ENCODE measurements around the gene EPHA8.

EPHA8 gene

DNA sequence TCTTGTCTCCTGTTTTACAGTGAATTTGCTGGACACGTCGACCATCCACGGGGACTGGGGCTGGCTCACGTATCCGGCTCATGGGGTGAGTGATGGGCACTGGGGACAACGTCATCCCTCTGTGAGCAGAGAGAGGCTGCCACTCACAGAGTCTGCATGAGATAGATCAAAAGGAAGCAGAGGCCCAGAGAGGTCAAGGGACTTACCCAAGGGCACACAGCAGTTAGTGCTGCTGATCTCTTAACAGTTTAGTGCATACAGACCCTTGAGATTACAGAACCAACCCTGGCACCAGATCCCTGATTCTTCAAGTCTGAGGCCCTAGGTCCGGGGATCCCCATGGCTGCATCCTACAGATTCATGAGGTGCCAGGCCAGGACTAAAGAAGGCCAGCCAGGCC lies 6.0 kb downstream of the EPHA8 start:
- no peak for DNase-seq

DNA sequence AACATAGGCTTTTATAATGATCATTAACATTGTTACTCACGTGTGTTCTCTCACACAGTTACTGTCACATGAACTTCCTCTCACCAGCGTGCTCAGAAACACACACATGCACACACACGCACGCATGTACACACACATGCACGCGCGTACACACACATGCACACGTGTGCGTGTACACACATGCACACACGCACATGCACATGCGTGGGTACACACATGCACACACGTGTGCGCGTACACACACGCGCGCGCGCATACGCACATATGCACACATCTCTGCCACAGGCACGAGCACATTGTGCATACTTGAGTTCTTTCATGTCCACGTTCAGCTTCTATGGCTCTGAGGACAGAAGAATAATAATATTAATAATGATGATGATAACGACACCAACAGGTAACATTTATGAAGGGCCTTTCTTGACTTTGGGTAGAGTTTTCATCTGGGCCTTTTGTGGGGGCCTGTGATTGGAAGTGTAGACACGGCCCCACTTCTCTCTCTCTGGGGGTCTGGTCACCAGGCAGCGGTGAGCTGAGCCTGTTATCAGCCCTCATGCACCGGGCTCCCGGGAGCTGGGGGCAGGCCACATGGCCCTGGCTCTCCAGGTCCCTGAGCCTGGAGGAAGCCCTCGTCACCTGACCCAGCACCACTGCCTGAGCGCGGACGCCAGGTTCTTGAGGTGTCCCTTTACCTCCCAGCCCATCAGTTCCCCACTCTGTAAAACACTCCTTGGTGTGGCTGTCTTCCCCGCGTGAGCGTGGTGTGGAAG lies 7.0 kb downstream of the EPHA8 start:
- no peak for DNase-seq

DNA sequence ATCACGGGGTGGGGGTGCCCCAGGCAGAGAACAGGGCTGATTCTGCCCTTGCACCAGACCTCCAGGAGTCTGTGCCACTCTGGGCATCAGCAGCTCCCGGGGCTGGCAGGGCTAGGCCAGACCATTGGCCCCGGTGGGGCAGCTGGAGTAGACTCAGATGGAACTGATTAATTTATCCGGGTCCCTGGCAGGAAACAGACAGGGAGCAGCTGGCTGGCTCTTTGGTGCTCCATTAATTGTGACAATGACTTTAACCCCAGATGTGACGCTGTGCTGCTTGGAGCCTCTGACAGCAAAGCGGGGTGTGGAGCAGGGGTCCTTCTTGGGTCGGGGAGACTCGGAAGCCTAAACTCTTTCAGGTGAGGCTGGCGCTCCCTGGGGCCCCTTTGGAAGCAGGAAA lies 9.5 kb downstream of the EPHA8 start:
- no peak for DNase-seq

DNA sequence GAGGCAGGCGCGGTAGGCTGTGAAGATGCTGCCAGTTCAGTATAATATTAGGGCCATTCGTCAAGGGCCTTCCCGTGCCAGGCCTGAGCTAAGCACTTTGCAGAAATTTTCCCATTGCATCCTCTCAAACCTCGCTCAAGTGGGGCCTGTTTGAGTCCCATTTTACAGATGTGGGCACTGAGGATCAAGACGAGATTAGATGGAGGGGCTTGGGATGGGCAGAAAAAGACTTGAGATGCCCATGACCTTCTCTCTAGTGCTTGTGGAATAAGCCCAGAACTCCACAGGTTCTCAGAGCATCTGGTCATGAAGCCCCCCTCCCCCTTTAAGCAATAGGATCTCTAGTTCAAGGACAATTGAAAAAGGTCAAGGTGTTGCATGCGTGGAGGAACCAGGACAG lies 9.9 kb downstream of the EPHA8 start:
- no peak for DNase-seq

DNA sequence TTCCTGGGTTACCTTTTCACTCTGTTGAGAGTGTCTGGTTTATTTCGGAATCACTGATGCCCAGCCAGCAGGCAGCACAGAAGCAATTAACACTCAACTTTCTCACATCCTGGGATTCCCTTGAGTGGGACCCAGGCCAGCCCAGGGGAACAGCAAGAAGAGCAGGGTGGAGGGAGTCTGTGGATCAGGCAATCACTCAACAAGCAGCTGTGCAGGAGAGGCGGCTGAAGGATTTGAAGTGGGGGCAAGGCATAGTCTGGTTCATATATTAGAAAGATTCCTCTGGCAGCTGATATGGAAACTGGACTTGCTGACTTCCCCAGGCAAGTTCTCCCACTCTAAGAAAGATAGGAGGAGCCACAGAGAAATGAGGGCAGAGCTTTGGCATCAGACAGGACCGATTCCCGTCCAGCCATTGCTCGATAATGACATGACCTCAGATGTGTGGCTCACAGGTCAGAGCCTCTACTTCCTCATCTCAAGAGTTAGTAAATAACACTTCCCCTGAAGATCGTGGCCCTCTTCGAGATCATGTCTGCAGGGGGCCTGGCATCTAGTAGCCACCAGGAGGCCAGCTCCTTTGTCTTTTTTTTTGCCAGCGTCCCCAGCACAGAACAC lies 12.4 kb downstream of the EPHA8 start:
- DNase-seq, result no peak

DNA sequence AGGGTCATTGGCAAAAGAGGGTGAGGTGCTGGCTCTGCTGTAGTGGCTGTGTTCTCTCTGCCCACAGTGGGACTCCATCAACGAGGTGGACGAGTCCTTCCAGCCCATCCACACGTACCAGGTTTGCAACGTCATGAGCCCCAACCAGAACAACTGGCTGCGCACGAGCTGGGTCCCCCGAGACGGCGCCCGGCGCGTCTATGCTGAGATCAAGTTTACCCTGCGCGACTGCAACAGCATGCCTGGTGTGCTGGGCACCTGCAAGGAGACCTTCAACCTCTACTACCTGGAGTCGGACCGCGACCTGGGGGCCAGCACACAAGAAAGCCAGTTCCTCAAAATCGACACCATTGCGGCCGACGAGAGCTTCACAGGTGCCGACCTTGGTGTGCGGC lies 12.9 kb downstream of the EPHA8 start:
- DNase-seq, result no peak

DNA sequence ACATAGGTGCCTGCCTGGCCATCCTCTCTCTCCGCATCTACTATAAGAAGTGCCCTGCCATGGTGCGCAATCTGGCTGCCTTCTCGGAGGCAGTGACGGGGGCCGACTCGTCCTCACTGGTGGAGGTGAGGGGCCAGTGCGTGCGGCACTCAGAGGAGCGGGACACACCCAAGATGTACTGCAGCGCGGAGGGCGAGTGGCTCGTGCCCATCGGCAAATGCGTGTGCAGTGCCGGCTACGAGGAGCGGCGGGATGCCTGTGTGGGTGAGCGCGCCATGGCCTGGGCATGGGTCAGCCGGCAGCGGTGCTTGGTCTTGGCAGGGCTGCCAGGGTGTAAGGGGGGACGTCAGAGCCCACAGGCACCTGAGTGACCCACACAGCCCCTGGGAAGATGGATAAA lies 13.3 kb downstream of the EPHA8 start:
- DNase-seq, result no peak

DNA sequence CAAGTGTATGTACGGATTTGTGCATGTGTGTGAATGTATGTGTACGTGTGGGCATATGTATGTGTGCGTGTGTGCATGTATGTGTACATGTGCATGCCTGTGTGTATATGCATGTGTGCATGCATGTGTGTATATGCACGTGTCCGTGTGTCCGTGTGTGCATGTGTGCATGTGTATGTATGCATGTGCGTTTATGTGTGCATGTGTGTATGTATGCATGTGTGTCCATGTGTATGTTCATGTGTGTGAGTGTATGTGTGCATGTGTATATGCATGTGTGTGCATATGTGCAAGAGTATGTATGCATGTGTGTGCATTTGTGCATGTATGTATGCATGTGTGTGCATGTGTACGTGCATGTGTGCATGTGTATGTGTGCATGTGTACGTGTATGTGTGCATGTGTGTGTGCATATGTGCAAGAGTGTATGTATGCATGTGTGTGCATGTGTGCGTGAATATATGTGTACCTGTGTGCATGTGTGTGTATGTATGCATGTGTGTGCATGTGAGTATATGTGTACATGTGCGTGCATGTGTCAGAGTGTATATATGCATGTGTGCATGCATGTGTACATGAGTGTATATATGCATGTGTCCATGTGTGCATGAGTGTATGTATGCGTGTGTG lies 15.6 kb downstream of the EPHA8 start:
- no peak for DNase-seq

DNA sequence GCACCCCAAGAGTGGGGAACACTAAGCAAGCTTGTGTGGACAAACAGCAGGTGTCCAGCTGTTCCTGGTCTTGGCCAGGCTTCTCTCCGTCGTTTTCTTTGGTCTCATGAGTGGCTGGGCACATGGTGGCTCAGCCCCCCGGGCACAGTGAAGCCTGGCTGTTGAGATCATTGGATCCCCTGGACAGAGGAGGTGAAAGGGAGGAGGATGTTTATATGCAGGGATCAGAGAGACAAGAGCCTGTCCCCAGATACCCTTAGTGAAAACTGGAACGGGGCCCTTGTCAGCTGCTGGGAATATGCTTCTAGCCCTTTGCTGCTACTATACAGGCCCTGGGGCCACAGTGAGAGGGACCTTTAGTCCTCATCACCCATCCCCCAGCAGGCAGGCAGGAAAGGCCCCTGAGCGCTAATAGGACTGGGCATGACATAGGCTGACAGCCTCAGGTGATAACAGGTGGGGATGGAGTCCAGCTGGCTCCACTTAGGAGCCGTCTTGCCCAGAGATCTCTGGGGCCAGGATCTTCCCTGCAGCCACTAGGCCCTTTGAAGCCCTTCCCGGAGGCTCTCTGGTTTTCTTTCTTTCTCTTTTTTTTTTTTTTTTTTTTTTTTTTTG lies 16.4 kb downstream of the EPHA8 start:
- DNase-seq, result no peak

DNA sequence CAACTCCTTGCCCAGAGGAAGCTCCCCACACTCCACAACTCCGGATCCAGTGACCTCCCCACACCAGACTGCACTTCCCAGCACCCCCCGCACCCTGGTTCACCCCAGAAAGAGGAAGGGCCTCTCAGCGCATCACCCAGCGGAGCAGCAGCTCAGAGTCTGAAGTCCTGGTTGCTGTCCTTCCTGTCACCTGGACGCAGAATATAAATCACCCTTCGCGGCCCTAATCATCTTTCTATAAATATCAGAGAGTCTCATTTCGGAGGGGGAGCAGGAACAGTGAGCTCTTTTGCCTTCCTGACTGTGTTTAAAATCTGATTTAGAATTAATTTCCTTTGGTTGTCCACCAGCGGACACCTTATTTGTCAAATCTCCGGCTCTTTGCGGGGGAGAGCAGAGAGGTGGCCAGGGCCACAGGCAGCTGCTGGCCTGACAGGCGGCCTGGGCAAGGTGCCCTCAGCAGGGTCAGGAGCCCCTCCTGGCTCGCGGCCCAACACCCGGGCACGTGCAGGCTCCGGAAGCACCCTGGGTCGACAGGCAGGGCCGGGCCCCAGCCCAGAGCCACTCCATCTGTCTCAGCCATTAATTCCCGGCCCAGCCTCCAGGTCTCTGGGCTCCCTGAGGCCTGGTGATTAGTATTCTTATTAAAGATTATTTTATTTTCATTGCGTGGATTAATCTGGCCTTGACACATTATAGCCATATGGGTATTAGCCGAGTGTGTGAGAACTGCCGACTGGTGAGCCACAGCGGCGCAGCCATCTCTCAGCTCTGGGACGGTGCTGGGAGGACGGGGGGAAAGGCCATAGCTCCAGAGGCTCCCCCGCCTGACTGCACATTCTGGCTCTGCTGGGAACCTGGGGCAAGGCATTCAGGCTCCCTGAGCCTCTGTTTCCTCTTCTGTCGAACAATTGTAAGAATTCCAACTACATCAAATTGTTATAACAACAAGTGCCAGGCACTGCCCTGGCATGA lies 19.7 kb downstream of the EPHA8 start:
- no peak for DNase-seq

DNA sequence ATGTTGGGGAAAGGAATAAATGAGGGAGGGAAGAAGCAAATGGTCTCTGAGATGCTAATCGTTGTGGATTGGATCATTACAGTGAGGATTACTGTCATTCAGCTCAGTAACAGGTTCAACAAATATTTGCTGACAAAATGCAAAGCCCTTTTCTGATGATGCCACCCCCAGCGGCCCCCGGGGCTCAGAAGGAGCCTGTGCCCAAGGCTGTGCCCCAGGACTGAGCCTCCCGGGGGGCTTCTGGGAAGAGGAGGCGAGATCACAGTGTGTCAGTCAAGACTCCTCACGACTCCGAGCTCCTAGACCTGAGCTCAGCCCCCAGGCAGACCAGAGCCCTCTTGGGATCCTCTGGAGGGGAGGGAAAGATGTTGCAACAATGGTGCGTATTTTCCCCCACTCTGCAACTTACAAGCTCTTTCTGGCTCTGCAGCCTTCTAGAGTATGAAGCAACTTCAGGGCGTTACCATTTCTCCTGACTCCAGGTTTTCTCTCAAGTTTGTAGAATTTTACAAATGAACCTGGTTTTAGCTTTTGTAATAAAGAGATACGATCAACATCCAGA lies 20.8 kb downstream of the EPHA8 start:
- DNase-seq, result no peak

DNA sequence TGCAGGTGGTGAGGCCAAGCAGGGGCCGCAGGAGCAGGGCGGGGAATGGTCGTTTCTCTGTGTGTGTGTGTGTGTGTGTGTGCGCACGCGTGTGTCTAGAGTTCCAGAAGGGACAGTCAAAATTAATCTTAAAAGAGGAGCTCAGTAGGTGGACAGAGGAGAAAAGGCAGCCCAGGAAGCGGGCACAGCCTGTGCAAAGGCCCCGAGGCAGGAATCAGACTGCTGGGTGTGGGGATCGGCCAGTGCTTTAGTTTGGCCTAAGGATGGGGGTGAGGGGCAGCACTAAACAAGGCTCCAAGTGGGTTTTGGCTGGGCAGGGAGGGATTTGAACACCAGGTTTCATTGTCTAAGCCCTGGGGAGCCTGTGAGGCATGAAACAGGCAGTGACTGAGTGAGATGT lies 21.7 kb downstream of the EPHA8 start:
- DNase-seq, result no peak

DNA sequence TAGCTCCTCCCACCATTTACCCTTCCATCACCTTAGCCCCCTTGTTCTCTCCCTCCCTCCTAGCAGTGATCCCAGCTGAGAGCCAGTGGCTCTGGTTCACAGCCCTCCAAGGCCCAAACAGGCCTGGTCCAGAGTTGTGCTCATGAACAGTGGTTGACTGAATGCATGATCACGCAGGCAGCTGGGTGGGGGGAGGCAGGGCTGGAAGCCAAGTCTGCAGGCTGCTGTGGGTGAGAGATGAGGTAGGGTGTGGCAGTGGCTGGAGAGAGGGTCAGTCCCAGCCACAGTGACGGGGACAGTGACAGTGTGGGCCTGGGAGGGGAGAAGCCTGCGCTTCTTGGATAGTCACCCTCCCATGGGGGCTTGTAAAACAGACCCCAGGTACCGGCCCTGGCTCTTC lies 22.2 kb downstream of the EPHA8 start:
- no peak for DNase-seq

DNA sequence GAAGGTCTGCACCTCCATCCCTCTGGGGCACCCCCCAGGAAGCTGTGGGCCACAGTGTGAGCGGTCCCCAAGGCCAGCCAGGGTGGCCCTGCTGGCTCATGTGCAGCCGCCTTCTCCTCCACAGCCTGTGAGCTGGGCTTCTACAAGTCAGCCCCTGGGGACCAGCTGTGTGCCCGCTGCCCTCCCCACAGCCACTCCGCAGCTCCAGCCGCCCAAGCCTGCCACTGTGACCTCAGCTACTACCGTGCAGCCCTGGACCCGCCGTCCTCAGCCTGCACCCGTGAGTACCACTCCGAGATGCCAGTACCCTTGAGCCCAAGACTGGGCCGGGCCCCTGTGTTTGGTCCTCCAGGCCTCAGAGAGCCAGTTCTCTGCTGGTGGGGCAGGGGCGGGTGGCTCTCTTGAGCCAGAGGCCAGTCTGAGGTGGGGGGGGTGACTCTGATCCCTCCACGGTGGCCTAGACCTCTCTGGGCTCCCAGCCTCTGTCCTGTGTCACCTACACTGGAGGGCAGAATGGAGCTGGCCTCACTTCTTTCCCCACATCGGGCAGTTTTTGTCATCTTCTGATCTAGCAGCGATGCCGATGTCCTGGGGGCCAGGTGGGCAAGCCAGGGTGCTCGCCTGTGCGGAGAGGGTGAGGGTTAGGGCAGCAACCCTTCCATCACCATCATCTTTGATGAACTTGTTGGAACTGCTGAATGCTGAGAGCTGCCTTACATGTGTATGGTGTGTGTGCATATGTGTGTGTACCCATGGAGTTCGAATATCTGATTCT lies 23.3 kb downstream of the EPHA8 start:
- no peak for DNase-seq

DNA sequence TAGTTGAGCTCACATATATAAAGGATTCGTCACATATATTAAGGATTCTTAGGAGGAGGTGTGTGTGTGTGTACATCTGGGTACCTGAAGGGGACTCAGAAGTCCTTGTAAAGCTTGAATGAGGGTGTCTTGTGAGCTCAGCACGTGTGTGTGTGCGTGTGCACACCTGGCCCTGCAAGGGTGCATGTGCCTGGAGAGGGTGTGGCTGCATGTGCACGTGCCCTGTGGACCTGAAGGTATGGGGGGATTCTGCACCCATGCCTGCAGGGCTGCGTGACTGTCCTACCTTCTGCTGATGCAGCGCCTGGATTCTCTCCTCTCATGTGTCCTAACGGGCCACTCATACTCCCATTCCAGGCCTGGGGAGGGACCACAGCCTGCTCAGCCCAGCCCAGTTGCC lies 24.0 kb downstream of the EPHA8 start:
- DNase-seq, result no peak

DNA sequence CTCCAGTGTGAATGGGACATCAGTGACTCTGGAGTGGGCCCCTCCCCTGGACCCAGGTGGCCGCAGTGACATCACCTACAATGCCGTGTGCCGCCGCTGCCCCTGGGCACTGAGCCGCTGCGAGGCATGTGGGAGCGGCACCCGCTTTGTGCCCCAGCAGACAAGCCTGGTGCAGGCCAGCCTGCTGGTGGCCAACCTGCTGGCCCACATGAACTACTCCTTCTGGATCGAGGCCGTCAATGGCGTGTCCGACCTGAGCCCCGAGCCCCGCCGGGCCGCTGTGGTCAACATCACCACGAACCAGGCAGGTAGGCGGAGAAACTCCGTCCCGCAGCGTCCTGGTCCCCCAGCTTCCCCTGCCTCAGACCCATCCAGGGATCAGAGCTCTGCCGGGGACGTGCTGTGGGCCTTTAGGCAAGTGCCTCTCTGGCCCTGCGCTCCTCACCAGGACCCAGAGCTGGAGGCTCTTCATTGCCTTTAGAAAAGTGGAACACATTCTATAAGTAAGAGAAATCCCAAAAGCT lies 25.7 kb downstream of the EPHA8 start:
- no peak for DNase-seq

DNA sequence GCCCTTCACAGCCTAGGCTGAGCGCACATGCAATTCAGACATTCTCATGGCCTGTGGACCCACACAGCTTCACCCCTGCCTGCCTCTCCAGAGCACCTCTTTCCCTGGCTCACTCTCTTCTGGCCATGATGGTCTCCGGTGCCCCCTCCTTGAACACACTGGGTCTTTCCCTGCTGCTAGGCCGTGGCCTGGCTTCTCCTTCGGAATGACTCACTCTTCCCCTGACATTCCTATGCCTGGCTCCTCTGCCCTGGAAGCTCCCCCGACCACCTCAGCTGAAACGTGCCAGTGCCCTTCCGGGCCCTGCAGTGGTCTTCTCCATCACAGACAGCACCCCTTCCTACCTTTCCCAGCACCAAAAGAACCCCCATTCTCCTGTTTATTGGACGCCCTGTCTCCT lies 28.3 kb downstream of the EPHA8 start:
- no peak for DNase-seq

DNA sequence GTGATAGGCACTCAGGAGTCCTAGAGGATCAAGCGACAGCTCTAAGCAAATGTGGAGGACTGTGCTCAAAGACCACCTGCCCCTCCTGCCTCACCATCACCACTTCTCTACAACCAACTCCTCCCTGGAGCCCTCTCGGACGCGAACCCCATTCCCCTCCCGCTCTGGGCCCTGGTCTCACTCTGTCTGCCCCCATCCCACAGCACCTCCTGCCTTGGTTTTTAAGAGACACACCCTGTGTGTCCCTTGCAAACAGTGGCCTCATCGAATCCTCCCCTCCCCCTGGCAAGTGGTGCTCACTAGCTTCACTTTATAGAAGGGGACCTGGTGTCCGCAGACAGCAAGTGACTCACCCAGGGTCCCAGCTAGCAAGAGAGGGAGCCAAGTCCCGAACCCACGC lies 28.8 kb downstream of the EPHA8 start:
- no peak for DNase-seq

DNA sequence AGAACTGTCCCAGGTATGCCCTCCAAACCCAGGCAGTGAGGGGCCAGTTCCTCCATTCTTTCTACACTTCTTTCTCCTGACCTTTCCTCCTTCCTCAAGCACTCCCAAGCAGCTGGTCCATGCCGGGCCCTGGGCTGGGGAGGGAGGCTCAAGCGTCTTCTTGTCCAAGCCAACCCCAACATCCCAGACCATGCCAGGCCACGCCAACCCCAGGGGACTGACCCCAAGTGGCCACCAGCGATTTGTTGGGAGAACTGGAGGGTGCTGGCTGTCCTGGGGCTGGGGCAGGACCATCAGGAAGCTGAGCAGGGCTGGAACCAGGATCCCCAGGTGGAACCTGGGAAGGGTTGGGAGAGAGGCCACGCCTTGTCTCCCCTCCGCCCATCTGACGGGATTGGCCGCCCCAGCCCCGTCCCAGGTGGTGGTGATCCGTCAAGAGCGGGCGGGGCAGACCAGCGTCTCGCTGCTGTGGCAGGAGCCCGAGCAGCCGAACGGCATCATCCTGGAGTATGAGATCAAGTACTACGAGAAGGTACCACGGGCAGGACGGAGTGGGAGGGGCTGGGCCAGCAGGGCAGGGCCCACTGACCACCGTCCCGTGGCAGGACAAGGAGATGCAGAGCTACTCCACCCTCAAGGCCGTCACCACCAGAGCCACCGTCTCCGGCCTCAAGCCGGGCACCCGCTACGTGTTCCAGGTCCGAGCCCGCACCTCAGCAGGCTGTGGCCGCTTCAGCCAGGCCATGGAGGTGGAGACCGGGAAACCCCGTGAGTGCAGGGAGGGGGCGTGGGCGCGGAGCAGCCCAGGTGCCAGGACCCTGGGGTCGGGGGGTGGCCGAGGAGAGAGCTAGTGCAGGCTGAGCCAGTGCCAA lies 29.9 kb downstream of the EPHA8 start:
- no peak for DNase-seq

DNA sequence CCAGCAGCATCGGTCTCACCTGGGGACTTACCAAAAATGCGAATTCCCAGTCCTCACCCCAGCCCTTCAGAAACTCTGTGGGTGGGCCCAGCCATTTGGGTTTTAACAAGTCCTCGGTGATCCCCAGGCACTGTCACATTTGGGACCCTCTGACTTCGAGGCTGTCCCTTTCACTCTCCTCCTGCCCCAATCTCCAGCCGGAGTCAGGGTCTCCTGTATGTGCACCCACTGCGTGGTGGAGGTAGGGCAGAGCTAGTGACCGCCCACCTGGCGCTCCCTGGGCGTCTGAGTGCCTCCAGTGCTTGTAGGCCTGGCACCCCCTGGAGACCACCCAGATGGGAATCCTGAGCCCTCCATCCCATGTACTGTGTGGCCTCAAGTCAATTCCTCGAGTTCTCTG lies 31.1 kb downstream of the EPHA8 start:
- DNase-seq, result no peak

Measured in activated CD4-positive, alpha-beta T cell treated with anti-CD3 and anti-CD28 coated beads, Interleukin-2, amount 50 U/mL, for 4 hours (primary cell).